KMS-11 (cell line): ENCODE measurements around the gene CARD19.

Experiments
- H2AFZ ChIP-seq: fragments of 200-600 bp; sonication (generic); 2 replicates; pipeline ENCODE4 v1.6.1; 2016; ENCODE audit warnings: antibody characterized with exemption, mixed run types, low read depth
- H3K27ac ChIP-seq: fragments of 200-600 bp; sonication (generic); 2 replicates; pipeline ENCODE4 v1.6.1; 2016; ENCODE audit warnings: mild to moderate bottlenecking, mixed run types
- H3K27me3 ChIP-seq: fragments of 200-600 bp; sonication (generic); 2 replicates; pipeline ENCODE4 v1.6.1; 2017; ENCODE audit warnings: mild to moderate bottlenecking, low read depth, mixed run types, moderate library complexity; ENCODE audit not compliant: insufficient read depth
- H3K36me3 ChIP-seq: fragments of 200-600 bp; sonication (generic); 2 replicates; pipeline ENCODE4 v1.6.1; 2017; ENCODE audit warnings: mild to moderate bottlenecking, mixed run types; ENCODE audit not compliant: insufficient read depth
- H3K4me1 ChIP-seq: fragments of 200-600 bp; sonication (generic); 2 replicates; pipeline ENCODE4 v1.6.1; 2016; ENCODE audit warnings: mild to moderate bottlenecking, low read depth, mixed run types; ENCODE audit not compliant: poor library complexity, severe bottlenecking
- H3K4me2 ChIP-seq: fragments of 200-600 bp; sonication (generic); 2 replicates; pipeline ENCODE4 v1.7.0; 2016; ENCODE audit warnings: mild to moderate bottlenecking, mixed run types
- H3K4me3 ChIP-seq: fragments of 200-600 bp; sonication (generic); IDR thresholded peaks from 2 replicates; pipeline ENCODE4 v1.6.1; 2017; ENCODE audit warnings: low read depth, low read length, mixed read lengths; ENCODE audit not compliant: insufficient read depth
- H3K79me2 ChIP-seq: fragments of 200-600 bp; sonication (generic); 2 replicates; pipeline ENCODE4 v1.6.1; 2016; ENCODE audit warnings: low read depth, mixed run types; ENCODE audit not compliant: insufficient read depth
- H3K9ac ChIP-seq: fragments of 200-600 bp; sonication (generic); 2 replicates; pipeline ENCODE4 v1.6.1; 2016; ENCODE audit warnings: mild to moderate bottlenecking, mixed run types
- H4K20me1 ChIP-seq: fragments of 200-600 bp; sonication (generic); 2 replicates; pipeline ENCODE4 v1.6.1; 2016; ENCODE audit warnings: mild to moderate bottlenecking, mixed run types; ENCODE audit not compliant: insufficient read depth
- CTCF ChIP-seq: fragments of 200-600 bp; sonication (generic); conservative IDR thresholded peaks from 2 replicates; pipeline ENCODE4 v1.6.1; 2017; ENCODE audit warnings: low read depth, mild to moderate bottlenecking, antibody characterized with exemption, low read length, moderate library complexity, mixed read lengths

Gene CARD19

DNA sequence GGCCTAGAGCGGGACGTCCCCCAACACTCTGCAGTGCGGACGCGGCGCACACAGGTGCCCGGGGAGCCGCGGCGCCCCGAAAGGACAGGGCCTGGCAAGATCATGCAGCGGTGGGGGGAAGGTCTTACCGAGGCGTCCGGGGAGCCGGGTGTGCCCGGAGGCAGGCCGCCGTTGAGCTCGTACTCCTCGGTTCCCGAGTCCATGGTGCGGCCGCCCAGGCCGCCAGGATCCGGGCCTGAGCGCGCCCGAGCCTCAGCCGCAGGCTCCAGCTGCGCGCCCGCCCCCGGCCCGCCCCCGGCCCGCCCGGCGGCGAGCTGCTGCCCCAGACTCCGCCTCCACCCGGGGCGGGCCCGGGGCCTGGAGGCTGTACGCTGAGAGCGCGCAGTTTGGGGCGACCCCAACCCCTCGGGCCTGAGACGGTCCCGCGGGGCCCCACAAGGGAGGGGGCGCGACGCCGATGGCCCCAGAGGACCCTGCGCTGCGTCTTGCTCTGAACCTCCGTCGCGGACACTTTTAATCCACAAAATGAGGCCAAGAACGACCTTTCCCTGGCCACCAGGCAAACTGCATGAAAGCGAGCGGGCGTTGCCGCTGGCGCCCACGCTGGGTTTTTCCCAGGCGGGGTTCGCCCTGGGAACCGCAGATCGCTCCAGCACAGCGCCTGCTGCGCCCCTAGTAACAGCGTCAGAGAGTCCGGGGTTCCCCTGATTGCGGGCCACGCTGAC is 38.2 kb downstream of the CARD19 start, which contains the start of gene NINJ1:
Gene NINJ1, minus strand, starts transcription at position 237 of the 725 bp plus-strand sequence. Its CDS starts 34 bp downstream, at position 203.
- H3K79me2 ChIP-seq, result peaks cover 13% of the 10 kb centered on the region
- no peak within 1 kb of the TSS for H3K4me3 ChIP-seq
- peak within 1 kb of the TSS; percentile 89 for H3K9ac ChIP-seq
- H3K27me3 ChIP-seq, result no peaks in the 10 kb centered on the region
- TF ChIP-seq CTCF, result no peak
- no peaks in the 10 kb centered on the region for H4K20me1 ChIP-seq
- H3K4me2 ChIP-seq, result peak within 1 kb of the TSS; percentile 94
- H3K27ac ChIP-seq, result peak within 1 kb of the TSS; percentile 72
- H3K36me3 ChIP-seq, result no peaks in the 10 kb centered on the region
- peaks cover 22% of the 10 kb centered on the region for H3K4me1 ChIP-seq
- H2AFZ ChIP-seq, result peak within 1 kb of the TSS; percentile 89

DNA sequence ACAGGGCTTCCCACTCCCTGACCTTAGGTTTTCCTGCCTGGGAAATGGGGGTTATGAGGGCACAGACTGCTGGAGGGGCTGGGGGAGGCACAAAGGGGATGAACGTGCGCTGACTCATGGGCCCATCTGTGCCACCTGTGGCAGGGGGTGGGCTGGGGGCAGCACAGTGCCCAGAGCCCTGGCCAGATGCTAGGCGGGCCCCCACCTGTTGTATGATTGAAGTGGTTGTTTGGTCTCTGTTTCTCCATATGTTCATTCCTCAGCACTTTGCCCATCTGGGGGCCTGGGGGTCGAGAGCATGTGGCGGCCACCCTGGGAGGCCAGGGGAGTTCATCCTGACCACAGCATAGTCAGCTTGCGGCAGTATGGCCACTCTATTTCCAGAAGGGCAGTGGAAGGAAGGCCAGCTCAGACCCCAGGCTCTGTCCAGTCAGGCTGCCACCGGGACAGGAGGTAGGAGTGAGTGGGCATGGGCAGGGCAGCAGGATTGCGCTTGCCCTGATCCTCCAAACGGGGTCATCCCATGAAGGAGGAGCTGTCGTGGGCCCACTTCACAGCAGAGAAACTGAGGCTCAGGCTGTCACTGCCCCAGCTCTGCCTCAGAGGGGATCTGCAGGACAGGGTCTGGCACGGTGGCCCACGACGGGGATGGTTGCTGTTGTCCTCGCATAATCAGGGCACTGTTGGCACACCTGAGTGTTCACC is 38.9 kb downstream of the CARD19 start:
- H3K27ac ChIP-seq, result peak overlapping the region; percentile 72
- H2AFZ ChIP-seq, result peak overlapping the region; percentile 89
- H3K4me3 ChIP-seq, result no peak overlapping the region
- H4K20me1 ChIP-seq, result no peaks in the 10 kb centered on the region
- H3K36me3 ChIP-seq, result no peaks in the 10 kb centered on the region
- TF ChIP-seq CTCF, result no peak
- H3K27me3 ChIP-seq, result no peaks in the 10 kb centered on the region
- peaks cover 13% of the 10 kb centered on the region for H3K79me2 ChIP-seq
- H3K9ac ChIP-seq, result peak overlapping the region; percentile 89
- H3K4me2 ChIP-seq, result peak overlapping the region; percentile 94
- peaks cover 22% of the 10 kb centered on the region for H3K4me1 ChIP-seq

DNA sequence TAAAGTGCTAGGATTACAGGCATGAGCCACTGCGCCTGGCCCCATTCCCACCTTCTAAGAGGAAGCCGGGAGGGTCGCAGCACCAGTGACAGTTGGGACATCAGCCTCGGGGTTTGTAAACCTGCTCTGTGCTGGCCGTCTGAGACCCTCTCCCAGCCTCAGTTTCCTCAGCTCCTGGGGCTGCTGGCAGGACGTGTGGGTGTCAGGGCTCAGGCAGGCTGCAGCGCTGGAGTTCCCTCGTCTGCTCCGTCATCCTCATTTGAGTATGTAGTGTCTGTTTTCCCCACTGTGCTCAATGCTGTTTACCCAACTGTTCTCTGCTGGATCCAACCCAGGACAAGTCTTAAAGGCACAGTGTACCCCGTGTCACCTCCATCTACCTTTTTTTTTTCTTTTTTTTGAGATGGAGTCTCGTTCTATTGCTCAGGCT is 40.0 kb downstream of the CARD19 start:
- H3K27me3 ChIP-seq, result no peaks in the 10 kb centered on the region
- H3K4me3 ChIP-seq, result no peak overlapping the region
- H2AFZ ChIP-seq, result no peak overlapping the region
- no peaks in the 10 kb centered on the region for H3K36me3 ChIP-seq
- H4K20me1 ChIP-seq, result no peaks in the 10 kb centered on the region
- H3K4me2 ChIP-seq, result no peak overlapping the region
- peaks cover 22% of the 10 kb centered on the region for H3K4me1 ChIP-seq
- no peak for TF ChIP-seq CTCF
- peaks cover 13% of the 10 kb centered on the region for H3K79me2 ChIP-seq
- no peak overlapping the region for H3K9ac ChIP-seq
- H3K27ac ChIP-seq, result no peak overlapping the region

- Histone ChIP-seq H3K79me2 (peaks cover 12% of the 10 kb centered on the region), H3K4me2 (no peak overlapping the region), H3K4me1 (peaks cover 15% of the 10 kb centered on the region), H3K27me3 (no peaks in the 10 kb centered on the region), H3K9ac (no peak overlapping the region), H3K27ac (no peak overlapping the region), H4K20me1 (no peaks in the 10 kb centered on the region), H3K4me3 (no peak overlapping the region), H3K36me3 (no peaks in the 10 kb centered on the region), H2AFZ (no peak overlapping the region)
- no peak for TF ChIP-seq CTCF
These were observed 41.3 kb downstream of the CARD19 start for GRCh38 chr9:93137362-93137761.
